SK-N-SH (cell line): ENCODE data around the gene CANX.
"Not testable (repeated sequence)": the region's sequence is repeated elsewhere in the genome, so short reads cannot be mapped to it uniquely, and the experiment has no call there.

Experiments
- EZH2phosphoT487 ChIP-seq: fragments of 200-600 bp; sonication (generic); IDR thresholded peaks from 2 replicates; pipeline ENCODE4 v1.6.1; 2017; ENCODE audit warnings: low read depth, mixed run types, mild to moderate bottlenecking, antibody characterized with exemption, moderate library complexity, borderline replicate concordance
- RAD21 ChIP-seq: IDR thresholded peaks from 2 replicates; pipeline ENCODE4 v1.6.1; 2012; ENCODE audit warnings: mild to moderate bottlenecking, low read length
- RXRA ChIP-seq: IDR thresholded peaks from 2 replicates; pipeline ENCODE4 v1.4.0; 2012; ENCODE audit warnings: low read depth, mild to moderate bottlenecking, borderline replicate concordance
- YY1 ChIP-seq: IDR thresholded peaks from 2 replicates; pipeline ENCODE4 v1.4.0; 2012; ENCODE audit warnings: low read depth, mild to moderate bottlenecking
- TF ChIP-seq, protein P1 (sequence below): fragments of 200-600 bp; sonication (generic); IDR thresholded peaks from 2 replicates; pipeline ENCODE4 v1.6.1; 2017; ENCODE audit warnings: antibody characterized with exemption, mild to moderate bottlenecking, moderate library complexity

GRCh38 chr5:179653135-179653534, 45.6 kb upstream of the CANX start:
- TF ChIP-seq RAD21, RXRA, YY1, EZH2phosphoT487: not testable (repeated sequence)
- TF ChIP-seq, protein P1, sequence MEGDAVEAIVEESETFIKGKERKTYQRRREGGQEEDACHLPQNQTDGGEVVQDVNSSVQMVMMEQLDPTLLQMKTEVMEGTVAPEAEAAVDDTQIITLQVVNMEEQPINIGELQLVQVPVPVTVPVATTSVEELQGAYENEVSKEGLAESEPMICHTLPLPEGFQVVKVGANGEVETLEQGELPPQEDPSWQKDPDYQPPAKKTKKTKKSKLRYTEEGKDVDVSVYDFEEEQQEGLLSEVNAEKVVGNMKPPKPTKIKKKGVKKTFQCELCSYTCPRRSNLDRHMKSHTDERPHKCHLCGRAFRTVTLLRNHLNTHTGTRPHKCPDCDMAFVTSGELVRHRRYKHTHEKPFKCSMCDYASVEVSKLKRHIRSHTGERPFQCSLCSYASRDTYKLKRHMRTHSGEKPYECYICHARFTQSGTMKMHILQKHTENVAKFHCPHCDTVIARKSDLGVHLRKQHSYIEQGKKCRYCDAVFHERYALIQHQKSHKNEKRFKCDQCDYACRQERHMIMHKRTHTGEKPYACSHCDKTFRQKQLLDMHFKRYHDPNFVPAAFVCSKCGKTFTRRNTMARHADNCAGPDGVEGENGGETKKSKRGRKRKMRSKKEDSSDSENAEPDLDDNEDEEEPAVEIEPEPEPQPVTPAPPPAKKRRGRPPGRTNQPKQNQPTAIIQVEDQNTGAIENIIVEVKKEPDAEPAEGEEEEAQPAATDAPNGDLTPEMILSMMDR = not testable (repeated sequence)
